ENCODE data around the gene ADAMTS19. TPM values are rescaled to one million over a fixed set of nuclear protein-coding genes. Genes with fewer than 3 reads are reported as not detected.
"Not testable (repeated sequence)": the region's sequence is repeated elsewhere in the genome, so short reads cannot be mapped to it uniquely, and the experiment has no call there.

ADAMTS19 gene
- total RNA-seq, 1 donor from 2014 or later: 45.3 TPM

DNA sequence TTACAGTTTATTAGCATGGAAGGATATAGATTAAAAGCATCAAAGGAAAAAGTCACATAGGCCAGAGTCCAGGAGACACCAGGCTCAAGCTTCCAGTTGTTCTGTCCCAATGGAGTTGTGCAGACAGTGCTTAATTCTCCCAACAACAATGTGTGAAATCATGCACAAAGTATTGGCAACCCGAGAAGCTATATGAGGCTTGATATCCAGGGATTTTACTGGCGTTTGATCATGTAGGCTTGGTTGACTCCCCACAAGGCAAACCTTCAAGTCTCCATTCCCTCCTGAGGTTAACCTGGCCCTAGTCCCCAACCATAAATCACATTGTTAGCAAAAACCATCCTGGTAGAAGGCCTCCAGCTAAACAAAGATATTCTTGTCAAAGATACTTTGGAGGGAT, 141.5 kb downstream of the ADAMTS19 start:
- DNase-seq: no peak

DNA sequence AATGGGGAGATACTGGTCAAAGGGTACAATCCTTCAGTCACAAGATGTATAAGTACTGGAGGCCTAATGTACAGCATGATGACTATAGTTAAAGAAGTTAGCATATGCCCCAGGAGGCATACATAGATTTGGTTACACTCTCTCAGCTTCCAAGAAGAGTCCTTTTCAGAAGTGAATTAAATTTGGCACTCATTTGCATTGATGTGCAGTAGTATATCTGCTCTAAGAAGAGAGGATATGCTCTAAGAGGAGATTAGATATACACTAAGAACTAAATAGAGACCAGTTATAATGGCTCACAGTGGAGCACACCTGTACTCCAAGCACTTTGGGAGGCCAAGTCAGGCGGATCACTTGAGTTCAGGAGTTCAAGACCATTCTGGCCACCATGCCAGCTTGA, 148.3 kb downstream of the ADAMTS19 start:
- DNase-seq: no peak

DNA sequence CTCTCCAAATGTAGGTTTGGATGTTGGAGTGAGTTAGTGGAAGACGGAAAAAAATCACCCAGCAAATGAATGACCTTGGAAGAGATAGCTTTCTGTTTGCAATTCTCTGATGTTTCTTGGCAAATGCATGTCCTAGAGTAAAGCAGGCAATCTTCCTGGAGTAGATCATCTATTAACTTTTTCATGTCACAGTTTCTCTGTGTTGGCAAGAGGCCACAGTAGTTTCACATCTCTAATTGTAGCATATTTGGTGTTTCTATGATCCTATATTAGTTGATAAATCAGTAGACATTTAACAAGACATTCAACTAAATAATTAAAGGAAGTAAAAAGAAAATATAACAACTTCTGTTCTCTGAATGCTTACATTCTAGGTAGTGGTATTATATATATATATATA, 149.6 kb downstream of the ADAMTS19 start:
- no peak for DNase-seq

- peak; percentile 57 for DNase-seq
These were observed 156.4 kb downstream of the ADAMTS19 start for GRCh38 chr5:129616517-129616916.

DNA sequence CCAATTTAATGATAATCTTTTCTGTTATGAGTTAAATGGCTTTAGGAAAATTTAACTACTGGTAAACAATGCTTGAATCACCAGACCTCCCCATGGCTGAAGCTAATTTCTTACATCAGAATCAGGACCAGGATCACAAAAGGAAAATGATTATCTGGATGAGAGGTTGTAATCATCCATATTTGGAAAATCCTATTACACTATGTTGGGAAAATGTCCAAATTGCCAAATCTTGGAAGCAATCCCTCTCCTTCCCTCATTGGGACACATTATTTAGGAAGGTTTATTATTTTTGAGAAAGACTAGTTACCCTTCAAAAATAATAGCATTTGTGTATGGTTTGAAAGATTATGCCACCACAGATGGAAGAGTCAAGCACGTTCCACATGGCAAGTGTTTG, 157.1 kb downstream of the ADAMTS19 start:
- DNase-seq: no peak

DNA sequence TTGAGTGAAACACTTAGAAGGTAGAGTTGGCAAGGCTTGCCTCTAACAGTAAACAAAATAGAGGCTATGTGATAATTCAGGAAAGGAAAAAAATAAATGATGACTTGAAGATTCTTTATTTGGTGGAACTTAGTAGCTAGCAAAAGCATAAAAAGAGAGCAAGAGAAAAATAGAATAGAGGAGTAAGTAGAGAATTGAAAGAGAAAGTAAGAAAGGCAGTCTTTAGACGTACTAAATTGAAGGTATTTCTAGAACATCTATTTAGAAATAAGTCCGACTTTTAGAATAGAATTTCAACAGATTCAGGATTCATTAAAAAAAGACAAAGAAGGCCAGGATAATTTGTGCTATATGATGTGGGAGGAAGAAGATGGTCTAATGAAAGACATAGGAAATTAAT, 159.7 kb downstream of the ADAMTS19 start:
- DNase-seq: no peak

DNA sequence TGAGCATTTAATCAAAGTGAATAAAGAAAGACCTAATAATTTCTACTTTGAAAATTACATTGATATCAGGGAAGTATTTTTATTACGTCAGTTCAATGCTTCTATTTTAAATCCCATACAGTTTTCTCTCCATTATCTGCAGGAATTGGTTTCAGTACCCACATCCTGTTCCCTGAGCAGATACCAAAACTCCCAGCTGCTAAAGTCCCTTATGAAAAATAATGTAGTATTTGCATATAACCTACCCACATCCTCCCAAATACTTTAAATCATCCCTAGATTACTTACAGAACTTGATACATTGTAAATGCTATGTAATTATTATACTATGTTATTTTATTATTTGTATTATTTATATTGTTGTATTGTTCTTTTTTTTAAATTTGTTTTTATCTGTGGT, 162.4 kb downstream of the ADAMTS19 start:
- no peak for DNase-seq

DNA sequence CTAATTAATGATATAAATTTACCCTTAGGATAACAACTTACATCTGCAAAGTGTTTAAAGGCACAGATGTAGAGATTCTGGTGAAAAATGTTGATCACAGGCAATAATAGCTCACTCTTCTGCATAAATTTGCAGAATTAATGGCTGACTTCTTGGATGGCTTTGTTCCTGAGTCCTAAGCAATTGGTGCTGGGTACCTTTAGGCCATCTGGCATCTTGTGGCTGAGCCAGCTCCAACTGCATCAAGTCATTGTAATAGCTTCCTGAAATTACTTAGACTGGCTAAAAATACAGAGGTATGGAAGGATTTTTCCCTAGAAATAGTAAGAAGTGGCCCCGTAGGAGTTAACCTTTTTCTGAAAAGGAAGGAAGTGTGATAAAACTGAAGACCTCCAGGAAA, 169.5 kb downstream of the ADAMTS19 start:
- peak; percentile 48 for DNase-seq

DNA sequence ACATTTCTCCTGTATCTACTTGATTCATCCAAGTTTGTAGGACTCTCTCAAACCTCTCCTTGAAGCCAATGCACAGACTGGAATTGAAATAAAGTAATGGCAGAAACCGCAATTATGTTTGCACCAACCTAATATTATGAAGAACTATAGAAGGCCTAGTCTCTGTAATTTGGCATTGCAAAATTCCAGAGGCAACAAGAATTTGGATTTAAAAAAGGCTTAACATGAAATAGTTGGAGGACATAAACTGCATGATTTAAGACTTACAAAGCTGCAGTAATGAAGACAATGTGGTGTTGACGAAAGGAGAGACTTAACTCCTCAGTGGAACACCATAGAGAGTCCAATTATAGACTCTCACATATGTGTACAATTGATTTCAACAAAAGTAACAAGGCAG, 170.0 kb downstream of the ADAMTS19 start:
- DNase-seq: peak; percentile 94

DNA sequence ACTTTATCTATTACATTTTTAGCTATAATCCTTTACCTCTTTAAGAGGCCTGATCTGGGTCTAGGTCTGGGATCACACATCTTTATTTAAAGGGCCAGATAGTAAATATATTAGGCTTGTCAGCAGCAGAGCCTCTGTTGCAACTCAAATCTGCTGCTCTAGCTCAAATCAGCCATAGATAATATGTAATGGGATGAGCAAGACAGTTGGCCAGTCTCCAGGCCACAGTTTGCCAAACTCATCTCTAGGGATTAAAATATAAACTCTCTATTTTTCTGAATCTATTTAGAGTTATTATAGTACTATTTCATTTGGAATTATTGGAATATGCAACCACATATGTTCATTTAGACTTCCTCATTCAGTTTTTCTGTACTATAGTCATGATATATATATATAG, 171.9 kb downstream of the ADAMTS19 start:
- DNase-seq: peak; percentile 80

GRCh38 chr5:129637501-129637900, 177.4 kb downstream of the ADAMTS19 start:
- DNase-seq: not testable (repeated sequence)

DNA sequence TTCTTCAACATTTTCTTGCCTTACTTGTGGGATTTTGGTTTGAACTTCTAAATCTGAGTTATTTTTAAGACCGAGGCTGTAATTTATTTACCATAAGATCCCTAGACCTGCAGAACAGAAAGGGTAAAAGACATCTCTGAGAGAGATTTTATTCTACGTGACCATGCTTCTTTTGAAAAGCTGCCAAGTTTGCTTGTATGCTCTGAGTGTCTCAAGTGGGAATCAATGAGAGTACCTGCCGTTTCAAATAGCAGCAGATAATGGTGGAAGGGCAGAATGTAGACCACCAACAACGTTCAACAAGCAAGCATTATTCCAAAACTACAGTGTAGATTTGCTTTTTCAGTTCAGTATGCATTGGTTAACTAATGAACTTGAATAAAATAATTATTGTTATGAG, 179.2 kb downstream of the ADAMTS19 start:
- no peak for DNase-seq

DNA sequence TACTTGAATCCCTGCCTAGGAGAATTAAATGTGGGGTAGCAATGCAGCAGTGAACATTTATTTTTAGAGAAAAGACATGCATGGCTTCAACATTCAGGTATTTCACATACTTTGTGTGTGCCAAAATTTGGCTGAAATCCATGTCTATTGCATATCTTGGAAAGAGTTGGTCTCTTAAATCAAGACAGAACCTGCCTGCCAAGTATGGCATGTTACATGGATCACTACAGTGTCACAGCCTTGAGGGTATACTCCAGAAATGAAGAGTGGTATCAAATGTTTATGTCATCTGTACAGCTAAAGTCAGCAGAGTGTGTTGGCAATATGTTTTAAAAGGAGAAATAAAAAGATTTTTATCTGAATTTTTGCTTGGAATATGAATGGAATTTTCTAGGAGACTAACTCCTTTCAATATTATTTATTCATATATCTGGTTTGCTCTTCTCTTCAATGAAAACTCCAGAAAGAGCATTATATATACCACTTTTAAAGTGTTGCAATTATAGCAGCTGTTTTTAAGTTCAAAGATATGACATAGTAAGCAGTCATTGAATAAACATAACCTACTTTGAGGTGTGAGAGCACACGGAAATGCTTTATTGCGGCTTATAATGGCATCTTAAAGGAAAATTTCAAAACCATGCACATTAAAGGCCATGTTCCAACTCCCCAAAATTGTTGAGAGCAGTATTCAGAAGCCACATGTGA, 192.4 kb downstream of the ADAMTS19 start:
- DNase-seq: peak; percentile 36

- peak; percentile 54 for DNase-seq
These were observed 192.9 kb downstream of the ADAMTS19 start for GRCh38 chr5:129653057-129653375.

GRCh38 chr5:129653442-129653841, 193.3 kb downstream of the ADAMTS19 start:
- DNase-seq: no peak

GRCh38 chr5:129656952-129657351, 196.9 kb downstream of the ADAMTS19 start:
- DNase-seq: no peak

GRCh38 chr5:129658801-129659200, 198.7 kb downstream of the ADAMTS19 start:
- peak; percentile 88 for DNase-seq

DNA sequence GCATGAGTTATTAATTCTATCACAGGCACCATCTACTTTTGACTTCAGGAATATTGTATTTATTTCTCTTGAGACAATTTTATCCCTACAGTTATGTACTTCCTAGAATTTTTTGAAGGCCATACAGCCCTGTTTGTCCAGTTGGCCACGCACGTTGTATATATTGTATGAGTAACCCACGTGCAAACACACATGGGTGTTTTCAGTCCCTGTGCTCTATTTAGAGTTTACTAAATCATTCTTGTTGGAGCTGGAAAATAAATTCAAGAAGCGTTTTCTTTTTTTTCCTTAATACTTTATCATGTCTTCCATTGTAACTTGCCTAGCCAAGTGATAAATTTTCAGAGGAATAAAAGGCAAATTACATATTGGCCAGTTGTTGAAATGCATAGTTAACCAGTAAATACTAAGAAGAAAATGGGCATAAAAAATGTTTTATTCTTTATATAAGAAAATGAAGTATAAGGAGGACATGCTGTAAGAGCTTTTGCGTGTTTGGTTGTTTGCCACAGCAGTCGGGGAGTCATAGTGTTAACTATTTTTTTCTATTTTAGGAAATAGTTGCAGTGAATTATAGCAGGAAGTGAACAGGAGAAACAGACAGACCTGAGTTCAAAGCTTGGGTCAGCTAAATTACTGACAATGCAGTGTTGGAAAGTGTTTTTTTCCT, 201.4 kb downstream of the ADAMTS19 start:
- peak; percentile 61 for DNase-seq

GRCh38 chr5:129664336-129664937, 204.3 kb downstream of the ADAMTS19 start:
- DNase-seq: no peak

DNA sequence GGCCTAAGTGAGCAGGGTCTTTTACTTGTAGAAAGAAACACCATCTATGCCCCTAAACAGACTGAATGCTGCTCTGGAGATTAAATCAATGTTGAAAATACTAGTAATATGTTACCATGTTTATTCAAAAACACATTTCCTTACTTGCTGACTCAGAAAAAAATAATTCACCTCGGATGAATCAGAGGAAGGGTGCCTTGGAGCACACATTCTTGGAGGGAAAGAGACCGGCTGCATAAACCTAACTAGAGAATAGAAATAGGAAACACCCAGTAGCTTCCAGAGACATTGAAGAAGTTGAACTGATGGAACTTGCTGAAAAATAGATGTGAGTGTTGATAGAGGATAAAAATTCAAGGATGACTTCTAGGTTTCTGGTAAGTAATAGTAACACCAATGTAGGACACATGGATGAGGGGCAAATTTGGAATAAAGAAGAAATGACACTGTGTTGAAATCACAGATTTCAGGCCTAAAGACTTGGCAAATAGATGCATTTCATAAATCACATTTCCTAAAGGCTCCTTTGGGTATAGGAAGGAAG, 210.9 kb downstream of the ADAMTS19 start:
- DNase-seq: peak; percentile 49

DNA sequence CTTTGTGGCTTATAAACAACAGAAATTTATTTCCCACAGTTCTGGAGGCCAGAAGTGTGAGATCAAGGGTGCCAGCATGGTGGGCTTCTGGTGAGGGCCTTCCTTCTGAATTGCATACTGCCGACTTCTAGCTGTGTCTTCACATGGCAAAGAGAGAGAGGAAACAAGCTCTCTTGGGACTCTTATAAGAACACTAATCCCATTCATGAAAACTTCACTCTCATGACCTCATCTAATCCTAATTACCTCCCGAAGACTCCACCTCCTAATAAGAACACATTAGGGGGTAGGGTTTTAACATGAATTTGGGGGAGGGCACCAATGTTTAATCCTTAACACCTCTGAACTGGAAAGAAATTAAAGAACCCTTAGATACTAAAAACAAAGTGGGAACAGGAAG, 211.9 kb downstream of the ADAMTS19 start:
- DNase-seq: no peak

DNA sequence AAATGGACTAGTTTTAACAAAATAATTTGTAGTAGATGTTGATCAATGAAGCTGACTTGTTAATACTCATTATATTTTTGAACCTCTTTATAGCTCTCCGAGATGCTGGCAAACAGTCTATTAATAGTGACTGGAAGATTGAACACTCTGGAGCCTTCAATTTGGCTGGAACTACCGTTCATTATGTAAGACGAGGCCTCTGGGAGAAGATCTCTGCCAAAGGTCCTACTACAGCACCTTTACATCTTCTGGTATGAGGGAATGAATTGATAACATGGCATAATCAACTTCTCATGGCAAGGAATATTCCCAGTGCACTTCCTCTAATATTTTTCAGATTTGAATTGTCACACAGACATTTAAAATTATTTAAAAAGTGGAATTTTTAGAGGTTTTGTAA, 219.6 kb downstream of the ADAMTS19 start:
- DNase-seq: peak; percentile 36

GRCh38 chr5:129687941-129688340, 227.8 kb downstream of the ADAMTS19 start:
- peak; percentile 86 for DNase-seq

DNA sequence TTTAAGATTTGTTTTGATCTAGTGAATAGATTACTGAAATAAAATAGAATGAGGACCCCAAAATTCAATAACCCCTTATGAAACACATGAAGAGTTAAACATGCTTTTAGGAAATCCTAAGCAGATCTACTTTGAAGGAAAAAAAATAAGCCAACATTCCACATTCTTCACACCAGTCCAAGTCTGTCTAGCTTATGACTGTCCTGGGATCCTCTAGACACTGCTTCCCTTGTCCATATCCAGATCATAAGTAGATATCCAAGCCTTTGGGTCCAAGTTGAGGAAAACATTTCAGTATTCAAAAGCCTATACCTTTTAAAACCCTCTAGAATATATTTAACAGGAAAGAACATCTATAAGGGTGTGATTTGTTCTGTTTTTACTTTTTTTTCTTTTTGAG, 228.9 kb downstream of the ADAMTS19 start:
- peak; percentile 68 for DNase-seq
